Peyer's patch (tissue), 4 donors: ENCODE results near the gene VSTM4. TPM values are rescaled to one million over a fixed set of nuclear protein-coding genes. Genes with fewer than 3 reads are reported as not detected.
A peak's percentile ranks its signal among the peaks of the same experiment; 100 is the strongest.

ENCODE experiments used
- DNase-seq, 3 donors: peaks; one replicate each; pipeline ENCODE4 v3.0.0-alpha.2; 2017 to 2019
- H3K27ac ChIP-seq, 4 donors: fragments of 200-600 bp; sonication (generic); one replicate each; pipeline ENCODE4 v1.5.1; 2016 to 2019
- H3K27me3 ChIP-seq, 2 donors: fragments of 200-600 bp; sonication (generic); one replicate each; pipeline ENCODE4 v1.5.1; 2019
- H3K36me3 ChIP-seq, 3 donors: fragments of 200-600 bp; sonication (generic); one replicate each; pipeline ENCODE4 v1.5.1; 2016 to 2019
- H3K4me1 ChIP-seq, 4 donors: fragments of 200-600 bp; sonication (generic); one replicate each; pipeline ENCODE4 v1.5.1; 2016 to 2019
- H3K4me3 ChIP-seq, 4 donors: fragments of 200-600 bp; sonication (generic); 1 replicate in 3 of 4; 2 replicates in 1 of 4; pipeline ENCODE4 v1.5.1; 2016 to 2019; ENCODE audit warnings: mild to moderate bottlenecking in 1 of 4
- H3K9me3 ChIP-seq, 4 donors: fragments of 200-600 bp; sonication (generic); one replicate each; pipeline ENCODE4 v1.5.1; 2016 to 2019; ENCODE audit warnings: mild to moderate bottlenecking in 1 of 4
- POLR2A ChIP-seq, 2 donors: fragments of 450-650 bp; IDR thresholded peaks; one replicate each; pipeline ENCODE4 v1.5.1; 2017; ENCODE audit warnings: antibody characterized with exemption in 2 of 2, mild to moderate bottlenecking in 2 of 2, moderate library complexity in 2 of 2
- total RNA-seq, 4 donors: library from RNA; depleted of rRNA; stranded (reverse); fragments of >200 nt; gene quantifications; one replicate each; pipeline ENCODE4 v1.1.0, GENCODE V29; 2016
- TF ChIP-seq, protein P1 (sequence below), 6 experiments: fragments of 450-650 bp in 4 of 6; fragments of 200-600 bp in 2 of 6; sonication (generic) in 1 of 6; IDR thresholded peaks; one replicate each; pipeline ENCODE4 v1.5.1; 2017 to 2019; ENCODE audit warnings: antibody characterized with exemption in 6 of 6, mild to moderate bottlenecking in 3 of 6, moderate library complexity in 1 of 6

VSTM4 gene
- total RNA-seq, 4 donors from 2014 or later, result 1.7 to 4.7 (median 3.8) TPM

DNA sequence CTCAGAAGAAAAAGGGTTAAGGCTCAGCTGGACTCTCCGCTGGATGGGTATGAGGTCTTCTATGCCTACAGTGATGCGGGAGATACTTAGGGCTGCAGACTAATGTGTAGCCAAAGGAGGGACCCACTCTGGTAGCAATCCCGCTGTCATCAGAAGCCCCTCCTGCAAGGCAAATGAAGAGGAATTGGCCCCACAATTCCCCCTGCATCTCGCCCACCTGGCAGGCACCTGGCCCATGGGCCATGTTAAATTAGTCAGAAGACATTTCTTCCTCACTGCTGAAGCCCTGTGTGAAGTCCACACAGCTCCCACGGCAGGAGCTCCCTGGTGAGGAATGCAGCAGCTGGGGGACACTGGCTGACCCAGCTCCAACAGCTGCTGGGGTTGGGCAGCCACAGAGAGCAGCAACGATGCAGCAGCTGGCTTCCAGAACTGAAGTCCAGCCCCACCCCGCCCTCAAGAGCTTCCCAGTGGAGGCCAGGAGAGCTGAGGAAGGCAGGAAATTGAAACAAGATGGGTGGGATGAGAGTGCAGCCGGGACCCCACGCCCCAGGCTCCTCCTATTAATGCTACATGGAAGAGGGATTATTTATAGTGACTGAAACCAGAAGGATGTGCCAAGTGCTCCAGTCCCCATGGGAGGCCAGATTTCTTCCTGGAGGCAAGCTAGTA lies 5.5 kb downstream of the VSTM4 start:
- no peaks in the 10 kb centered on the region for H3K27me3 ChIP-seq
- H3K4me1 ChIP-seq, result peaks cover 0 to 23% (median 0%) of the 10 kb centered on the region in 4 donors
- no peaks in the 10 kb centered on the region for H3K36me3 ChIP-seq
- TF ChIP-seq, protein P1, sequence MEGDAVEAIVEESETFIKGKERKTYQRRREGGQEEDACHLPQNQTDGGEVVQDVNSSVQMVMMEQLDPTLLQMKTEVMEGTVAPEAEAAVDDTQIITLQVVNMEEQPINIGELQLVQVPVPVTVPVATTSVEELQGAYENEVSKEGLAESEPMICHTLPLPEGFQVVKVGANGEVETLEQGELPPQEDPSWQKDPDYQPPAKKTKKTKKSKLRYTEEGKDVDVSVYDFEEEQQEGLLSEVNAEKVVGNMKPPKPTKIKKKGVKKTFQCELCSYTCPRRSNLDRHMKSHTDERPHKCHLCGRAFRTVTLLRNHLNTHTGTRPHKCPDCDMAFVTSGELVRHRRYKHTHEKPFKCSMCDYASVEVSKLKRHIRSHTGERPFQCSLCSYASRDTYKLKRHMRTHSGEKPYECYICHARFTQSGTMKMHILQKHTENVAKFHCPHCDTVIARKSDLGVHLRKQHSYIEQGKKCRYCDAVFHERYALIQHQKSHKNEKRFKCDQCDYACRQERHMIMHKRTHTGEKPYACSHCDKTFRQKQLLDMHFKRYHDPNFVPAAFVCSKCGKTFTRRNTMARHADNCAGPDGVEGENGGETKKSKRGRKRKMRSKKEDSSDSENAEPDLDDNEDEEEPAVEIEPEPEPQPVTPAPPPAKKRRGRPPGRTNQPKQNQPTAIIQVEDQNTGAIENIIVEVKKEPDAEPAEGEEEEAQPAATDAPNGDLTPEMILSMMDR (IDR thresholded peaks at IDR 0.05), result no peak
- no peak for TF ChIP-seq POLR2A (IDR thresholded peaks at IDR 0.05)
- no peaks in the 10 kb centered on the region for H3K9me3 ChIP-seq
- H3K4me3 ChIP-seq, result no peak overlapping the region
- DNase-seq, result peak in 2 of 3 donors; percentile 29 to 67
- H3K27ac ChIP-seq, result peak overlapping the region in 2 of 4 donors; percentile 33 to 48

DNA sequence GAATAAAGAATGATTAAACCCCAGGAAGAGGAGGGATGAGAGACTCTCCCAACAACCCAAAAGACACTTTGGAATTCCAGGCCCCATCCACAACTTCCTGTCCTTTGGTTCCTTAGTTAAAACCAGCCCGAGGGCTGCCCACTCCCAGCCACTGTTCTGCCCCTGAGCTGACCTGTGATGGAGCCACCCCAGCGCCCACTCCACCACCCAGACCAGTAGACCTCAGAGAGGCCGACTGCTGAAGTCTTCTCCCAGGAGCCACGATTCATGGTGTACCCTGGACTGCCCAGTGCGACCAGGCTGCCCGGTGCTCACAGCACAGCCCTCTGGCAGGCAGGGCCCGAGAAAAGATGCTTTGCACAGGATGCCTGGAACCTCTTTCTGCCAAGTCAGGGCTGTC lies 6.7 kb downstream of the VSTM4 start:
- Histone ChIP-seq H3K27me3 (no peaks in the 10 kb centered on the region), H3K4me3 (no peak overlapping the region), H3K9me3 (no peaks in the 10 kb centered on the region), H3K36me3 (no peaks in the 10 kb centered on the region), H3K27ac (no peak overlapping the region), H3K4me1 (peaks cover 0 to 23% (median 0%) of the 10 kb centered on the region in 4 donors)
- TF ChIP-seq, protein P1 (IDR thresholded peaks at IDR 0.05), result no peak
- no peak for TF ChIP-seq POLR2A (IDR thresholded peaks at IDR 0.05)
- no peak for DNase-seq

DNA sequence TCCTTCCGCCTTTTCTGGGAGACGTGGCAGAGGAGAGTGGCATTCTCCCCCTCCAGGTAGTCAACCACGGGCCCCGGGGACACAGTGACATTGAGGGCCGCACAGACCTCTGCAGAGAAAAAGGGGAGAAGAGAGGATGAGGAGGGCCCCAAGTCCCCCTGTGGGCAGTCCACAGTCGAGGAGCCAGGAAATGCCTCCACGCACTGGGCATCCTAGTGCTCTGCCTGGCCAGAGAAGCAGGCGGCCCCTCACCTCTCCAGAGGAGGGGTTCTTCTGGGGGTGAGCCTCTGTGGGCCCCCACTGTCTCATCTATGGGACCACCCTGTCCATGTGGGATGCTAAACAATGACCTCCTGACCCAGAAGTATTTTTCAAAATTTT lies 7.4 kb downstream of the VSTM4 start:
- Histone ChIP-seq H3K36me3 (no peaks in the 10 kb centered on the region), H3K9me3 (no peaks in the 10 kb centered on the region), H3K4me1 (peaks cover 0 to 23% (median 0%) of the 10 kb centered on the region in 4 donors), H3K27me3 (no peaks in the 10 kb centered on the region), H3K27ac (no peak overlapping the region), H3K4me3 (no peak overlapping the region)
- TF ChIP-seq POLR2A (IDR thresholded peaks at IDR 0.05), result no peak
- TF ChIP-seq, protein P1 (IDR thresholded peaks at IDR 0.05), result no peak
- no peak for DNase-seq

DNA sequence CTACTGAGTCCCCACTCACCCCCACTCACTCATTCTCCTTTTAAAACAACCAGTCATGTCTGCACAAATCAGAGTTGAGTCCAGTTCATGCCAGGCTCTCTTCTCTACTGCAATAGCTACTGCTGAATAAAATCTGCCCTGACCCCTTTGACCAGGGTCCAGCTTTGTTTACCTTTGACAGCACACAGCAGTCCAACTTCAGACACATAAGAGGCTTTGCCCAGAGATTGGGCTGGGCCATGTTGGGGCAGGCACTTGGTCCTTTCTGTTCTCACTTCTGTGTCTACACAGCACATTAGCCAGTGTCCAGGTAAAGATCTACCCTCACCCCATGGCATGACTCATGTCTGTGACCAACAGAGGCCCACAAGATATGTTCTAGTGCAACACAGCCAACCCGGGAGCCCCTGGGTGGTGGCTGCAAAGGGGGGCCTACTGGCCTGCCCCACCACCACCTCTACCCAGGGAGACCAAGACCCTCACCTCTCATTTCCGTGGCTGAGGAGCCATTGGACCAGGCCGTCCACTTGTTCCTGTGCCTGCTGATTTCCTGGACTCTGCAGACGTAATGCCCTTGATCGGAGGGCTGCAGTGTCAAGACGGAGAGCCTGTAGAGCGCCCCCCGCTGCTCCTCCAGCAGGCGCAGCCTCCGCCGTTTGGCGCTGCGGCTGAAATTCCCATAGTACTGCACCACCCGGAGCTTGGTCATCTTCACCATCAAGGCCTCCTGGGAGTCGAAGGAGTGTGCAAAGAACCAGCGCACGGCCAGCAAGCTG lies 8.0 kb downstream of the VSTM4 start:
- Histone ChIP-seq H3K4me3 (no peak overlapping the region), H3K4me1 (peaks cover 0 to 23% (median 0%) of the 10 kb centered on the region in 4 donors), H3K27me3 (no peaks in the 10 kb centered on the region), H3K9me3 (no peaks in the 10 kb centered on the region), H3K36me3 (no peaks in the 10 kb centered on the region), H3K27ac (no peak overlapping the region)
- TF ChIP-seq, protein P1 (IDR thresholded peaks at IDR 0.05), result no peak
- no peak for TF ChIP-seq POLR2A (IDR thresholded peaks at IDR 0.05)
- no peak for DNase-seq

DNA sequence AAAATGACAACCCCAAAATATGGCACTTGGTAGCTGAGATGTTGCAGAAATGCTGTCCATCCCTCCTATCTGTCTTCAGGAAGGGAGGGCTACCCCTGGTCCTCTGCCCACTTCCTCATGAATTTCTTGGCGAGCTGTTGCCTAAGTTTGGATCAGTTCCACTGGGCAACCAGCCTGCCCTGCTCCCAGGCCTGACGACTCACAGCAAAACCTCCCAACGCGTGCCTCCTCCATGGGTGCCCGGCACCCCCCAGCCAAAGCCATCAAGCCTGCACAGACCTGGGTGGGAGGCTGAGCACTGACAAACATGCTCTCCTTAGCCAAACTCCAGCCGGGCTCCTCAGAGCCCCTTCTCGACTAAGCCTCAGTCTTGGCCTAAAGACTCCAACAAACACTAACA lies 8.9 kb downstream of the VSTM4 start:
- TF ChIP-seq, protein P1 (IDR thresholded peaks at IDR 0.05), result no peak
- TF ChIP-seq POLR2A (IDR thresholded peaks at IDR 0.05), result no peak
- no peak for DNase-seq
- no peaks in the 10 kb centered on the region for H3K36me3 ChIP-seq
- no peaks in the 10 kb centered on the region for H3K9me3 ChIP-seq
- no peak overlapping the region for H3K4me3 ChIP-seq
- H3K27me3 ChIP-seq, result no peaks in the 10 kb centered on the region
- peaks cover 0 to 23% (median 0%) of the 10 kb centered on the region in 4 donors for H3K4me1 ChIP-seq
- H3K27ac ChIP-seq, result no peak overlapping the region
